Keratinocyte (primary cell): Measurements from ENCODE around the gene SMOC1. TPM values are rescaled to one million over a fixed set of nuclear protein-coding genes. Genes with fewer than 3 reads are reported as not detected.

Experiments
- DNase-seq: peaks from one replicate; pipeline ENCODE4 v3.0.0-alpha.2; 2011; ENCODE audit warnings: low read depth, missing footprints, low spot score
- FAIRE-seq: peaks from 2 replicates; lab custom pipeline; 2011; peaks lifted over from hg19 to GRCh38; lab: Jason Lieb, UNC
- H2AFZ ChIP-seq: 2 replicates; pipeline ENCODE4 v1.6.0; 2012; ENCODE audit warnings: low read length, control low read depth, inconsistent platforms; ENCODE audit not compliant: control insufficient read depth
- H3K27ac ChIP-seq: 2 replicates; pipeline ENCODE4 v1.5.1; 2011; ENCODE audit warnings: low read length; ENCODE audit not compliant: control insufficient read depth, insufficient read depth
- H3K27me3 ChIP-seq: 3 replicates; pipeline ENCODE4 v1.6.0; 2011; ENCODE audit warnings: low read length; ENCODE audit not compliant: control insufficient read depth, insufficient read depth; ENCODE audit errors: extremely low read depth
- H3K36me3 ChIP-seq, 2 experiments: 2 replicates in 1 of 2; 3 replicates in 1 of 2; pipeline ENCODE4 v1.5.1; 2011; ENCODE audit warnings: low read length in 2 of 2, mild to moderate bottlenecking in 1 of 2; ENCODE audit not compliant: control insufficient read depth in 2 of 2, insufficient read depth in 2 of 2; ENCODE audit errors: extremely low read depth in 1 of 2
- H3K4me1 ChIP-seq: 3 replicates; pipeline ENCODE4 v1.5.1; 2011; ENCODE audit warnings: low read length; ENCODE audit not compliant: control insufficient read depth, insufficient read depth; ENCODE audit errors: extremely low read depth
- H3K4me2 ChIP-seq: 3 replicates; pipeline ENCODE4 v1.6.0; 2011; ENCODE audit warnings: low read depth, low read length; ENCODE audit not compliant: control insufficient read depth, insufficient read depth; ENCODE audit errors: extremely low read depth
- H3K4me3 ChIP-seq, 3 experiments: fragments of 200-600 bp in 1 of 3; sonication (generic) in 1 of 3; 2 replicates in 2 of 3; 3 replicates in 1 of 3; pipeline ENCODE4 v1.5.1; 2011 to 2016; ENCODE audit warnings: low read length in 3 of 3, mild to moderate bottlenecking in 3 of 3, control low read depth in 2 of 3, inconsistent platforms in 1 of 3, low read depth in 1 of 3, mixed read lengths in 1 of 3, mixed run types in 1 of 3, moderate library complexity in 1 of 3; ENCODE audit not compliant: control insufficient read depth in 2 of 3, insufficient read depth in 2 of 3; ENCODE audit errors: extremely low read depth in 1 of 3
- H3K79me2 ChIP-seq: 2 replicates; pipeline ENCODE4 v1.6.0; 2012; ENCODE audit warnings: low read length; ENCODE audit not compliant: control insufficient read depth, insufficient read depth
- H3K9ac ChIP-seq: 3 replicates; pipeline ENCODE4 v1.6.0; 2011; ENCODE audit warnings: low read length; ENCODE audit not compliant: control insufficient read depth, insufficient read depth; ENCODE audit errors: extremely low read depth
- H3K9me1 ChIP-seq: 3 replicates; pipeline ENCODE4 v1.6.0; 2011; ENCODE audit warnings: low read length; ENCODE audit not compliant: control insufficient read depth, insufficient read depth; ENCODE audit errors: extremely low read depth
- H3K9me3 ChIP-seq: 2 replicates; pipeline ENCODE4 v1.5.1; 2012; ENCODE audit warnings: low read depth, low read length; ENCODE audit not compliant: control insufficient read depth
- H4K20me1 ChIP-seq: 3 replicates; pipeline ENCODE4 v1.6.0; 2011; ENCODE audit warnings: low read length; ENCODE audit not compliant: control insufficient read depth, insufficient read depth; ENCODE audit errors: extremely low read depth
- CTCF ChIP-seq, 3 experiments: IDR thresholded peaks in 1 of 3; conservative IDR thresholded peaks in 1 of 3; optimal IDR thresholded peaks in 1 of 3; 2 replicates in 2 of 3; 3 replicates in 1 of 3; pipeline versions ENCODE3 to v1.5.1; 2011; ENCODE audit warnings: low read length in 3 of 3, mild to moderate bottlenecking in 3 of 3, moderate library complexity in 2 of 3, control low read depth in 1 of 3, inconsistent platforms in 1 of 3; ENCODE audit not compliant: insufficient read depth in 2 of 3; ENCODE audit errors: extremely low read depth in 1 of 3
- EZH2 ChIP-seq: IDR thresholded peaks from one replicate; pipeline ENCODE4 v1.6.1; 2012; ENCODE audit warnings: inconsistent platforms, mild to moderate bottlenecking, low read length, moderate library complexity
- dilution Hi-C: fragments of 300-500 bp; cut with MboI; formaldehyde crosslinking; loops from one replicate; pipeline ENCODE4 v1.7.0; 2020; ENCODE audit warnings: low sequenced_read_pairs; ENCODE audit not compliant: extremely low pct_ligation_motif_present
- polyA plus RNA-seq, 5 experiments: library from polyadenylated mRNA; depleted of rRNA in 3 of 5; stranded (reverse) in 3 of 5; stranded (forward) in 1 of 5; unstranded in 1 of 5; fragments of >200 nt; gene quantifications; 1 replicate in 1 of 5; 2 replicates in 3 of 5; 3 replicates in 1 of 5; pipeline versions ENCODE4 v1.2.1 to v1.2.3, GENCODE V29; 2011 to 2012; ENCODE audit warnings: missing spikeins in 2 of 5, low read depth in 1 of 5, low replicate concordance in 1 of 5

The SMOC1 gene
- polyA plus RNA-seq, 1 donor (not counting 4 experiments of a cell fraction or from before 2014, with no cell fraction given): 6.0 TPM

DNA sequence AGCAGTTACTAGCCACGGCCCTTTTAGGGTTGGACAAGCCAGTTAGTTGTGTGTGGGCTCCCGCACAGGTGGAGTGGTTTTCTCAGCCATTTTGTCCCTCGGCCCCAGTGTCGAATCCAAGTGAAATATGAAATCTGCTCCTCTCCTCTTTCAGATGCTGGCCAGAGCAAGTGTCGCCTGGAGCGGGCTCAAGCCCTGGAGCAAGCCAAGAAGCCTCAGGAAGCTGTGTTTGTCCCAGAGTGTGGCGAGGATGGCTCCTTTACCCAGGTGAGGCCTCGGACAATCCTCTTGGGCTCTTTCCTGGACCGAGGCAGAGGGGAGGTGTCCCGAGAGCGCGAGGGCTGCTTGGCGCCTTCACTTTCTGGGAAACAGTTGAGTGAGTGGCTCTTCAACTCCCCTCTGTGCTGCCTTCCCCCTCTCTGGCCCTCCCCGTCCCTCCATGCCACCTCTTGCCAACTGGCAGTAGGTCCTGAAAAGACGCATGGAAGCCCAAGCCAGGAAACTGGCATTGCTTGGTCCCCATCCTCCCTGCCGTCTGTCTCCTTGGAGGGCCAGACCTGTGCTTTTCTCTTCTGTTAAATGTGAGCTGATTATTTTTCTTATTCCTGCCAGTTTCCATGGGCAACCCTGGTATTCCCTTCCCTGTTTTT is 74.2 kb downstream of the SMOC1 start:
- dilution Hi-C loops: no loop called here
- Histone ChIP-seq H3K9ac (no peak overlapping the region), H3K79me2 (no peaks in the 10 kb centered on the region), H2AFZ (no peak overlapping the region), H3K4me2 (no peak overlapping the region), H3K4me3 (no peak overlapping the region), H3K9me1 (no peaks in the 10 kb centered on the region), H3K36me3 (peaks cover 0 to 5% of the 10 kb centered on the region in 2 experiments), H3K4me1 (no peaks in the 10 kb centered on the region), H4K20me1 (no peaks in the 10 kb centered on the region), H3K9me3 (no peaks in the 10 kb centered on the region), H3K27me3 (no peaks in the 10 kb centered on the region), H3K27ac (no peak overlapping the region)
- no peak for DNase-seq
- FAIRE-seq: no peak
- TF ChIP-seq EZH2: no peak
- no peak for TF ChIP-seq CTCF (optimal IDR thresholded peaks at IDR 0.05 in 1 of 3, IDR thresholded peaks at IDR 0.05 in 1 of 3, conservative IDR thresholded peaks at IDR 0.05 in 1 of 3; ENCODE audit: extremely low read depth in 1 of 3, insufficient read depth in 2 of 3, low read length in 3 of 3)

GRCh38 chr14:69955855-69956845 is 76.9 kb downstream of the SMOC1 start:
- Histone ChIP-seq H3K9ac (no peak overlapping the region), H3K4me2 (no peak overlapping the region), H4K20me1 (no peaks in the 10 kb centered on the region), H3K9me1 (no peaks in the 10 kb centered on the region), H3K4me3 (no peak overlapping the region), H3K9me3 (no peaks in the 10 kb centered on the region), H3K27ac (no peak overlapping the region), H3K79me2 (no peaks in the 10 kb centered on the region), H3K36me3 (peaks cover 0 to 5% of the 10 kb centered on the region in 2 experiments), H3K27me3 (no peaks in the 10 kb centered on the region), H3K4me1 (no peaks in the 10 kb centered on the region), H2AFZ (no peak overlapping the region)
- dilution Hi-C loops: no loop called here
- DNase-seq (no peak), FAIRE-seq (no peak)
- TF ChIP-seq CTCF (optimal IDR thresholded peaks at IDR 0.05 in 1 of 3, IDR thresholded peaks at IDR 0.05 in 1 of 3, conservative IDR thresholded peaks at IDR 0.05 in 1 of 3; ENCODE audit: extremely low read depth in 1 of 3, insufficient read depth in 2 of 3, low read length in 3 of 3) (no peak), EZH2 (no peak)
